GM23338 (cell line): Measurements from ENCODE around the gene CDIPT. TPM values are rescaled to one million over a fixed set of nuclear protein-coding genes. Genes with fewer than 3 reads are reported as not detected.

ENCODE experiments used
- CREB1 ChIP-seq: fragments of 250-450 bp; sonication (Bioruptor Pico); IDR thresholded peaks from 2 replicates; pipeline ENCODE4 v1.5.0; 2020; ENCODE audit warnings: low read depth, mild to moderate bottlenecking, moderate library complexity
- EZH2phosphoT487 ChIP-seq: fragments of 200-600 bp; sonication (generic); IDR thresholded peaks from one replicate; pipeline ENCODE4 v1.8.1; 2018; ENCODE audit warnings: antibody characterized with exemption; ENCODE audit not compliant: unreplicated experiment
- NANOG ChIP-seq: IDR thresholded peaks from 2 replicates; pipeline ENCODE4 v1.6.1; 2016; ENCODE audit warnings: antibody characterized with exemption, borderline replicate concordance
- STAT1 ChIP-seq: IDR thresholded peaks from one replicate; pipeline ENCODE4 v1.6.1; 2016; ENCODE audit warnings: antibody characterized with exemption; ENCODE audit not compliant: unreplicated experiment
- polyA plus RNA-seq: library from polyadenylated mRNA; unstranded; fragments of >200 nt; fragmentation: Nextera tagmentation; extraction: Ambion mirVana; gene quantifications from 2 replicates; pipeline ENCODE4 v1.2.1, GENCODE V29; 2016
- total RNA-seq: library from RNA; depleted of rRNA; stranded (reverse); fragments of >200 nt; shearing (Covaris generic); gene quantifications from 2 replicates; pipeline ENCODE4 v1.2.3, GENCODE V29; 2014
- TF ChIP-seq, protein P1 (sequence below): fragments of 250-450 bp; sonication (Bioruptor Pico); IDR thresholded peaks from 2 replicates; pipeline ENCODE4 v1.5.0; 2020; ENCODE audit warnings: mild to moderate bottlenecking, moderate library complexity
- TF ChIP-seq, protein P2 (sequence below): IDR thresholded peaks from 2 replicates; pipeline ENCODE4 v1.6.1; 2016; ENCODE audit warnings: antibody characterized with exemption
- TF ChIP-seq, protein P3 (sequence below): IDR thresholded peaks from one replicate; pipeline ENCODE4 v1.6.1; 2018; ENCODE audit warnings: antibody characterized with exemption; ENCODE audit not compliant: unreplicated experiment

Gene CDIPT
- total and polyA plus RNA-seq, 2 experiments from 2014 or later, result 36.2 to 78.1 TPM

DNA sequence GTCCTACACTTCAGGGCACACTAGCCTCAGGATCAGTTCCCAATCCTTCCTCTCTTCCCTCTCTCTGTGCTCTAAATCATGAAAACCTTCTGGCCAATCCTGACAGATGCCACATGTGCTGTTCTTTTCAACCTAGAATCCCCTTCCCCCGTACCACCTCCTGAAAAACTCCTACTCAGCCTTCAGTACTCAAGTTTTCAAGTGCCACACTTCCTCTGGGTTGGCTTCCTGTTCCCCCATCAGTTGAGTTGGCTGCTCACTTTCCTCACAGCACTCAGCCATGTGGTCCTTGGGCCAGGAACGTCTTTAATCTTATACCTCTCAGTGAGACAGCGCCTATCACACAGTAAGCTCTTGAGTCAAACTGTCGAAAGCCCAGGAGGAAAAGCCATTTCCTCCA, 40.6 kb upstream of the CDIPT start (continued):
- TF ChIP-seq, protein P1, sequence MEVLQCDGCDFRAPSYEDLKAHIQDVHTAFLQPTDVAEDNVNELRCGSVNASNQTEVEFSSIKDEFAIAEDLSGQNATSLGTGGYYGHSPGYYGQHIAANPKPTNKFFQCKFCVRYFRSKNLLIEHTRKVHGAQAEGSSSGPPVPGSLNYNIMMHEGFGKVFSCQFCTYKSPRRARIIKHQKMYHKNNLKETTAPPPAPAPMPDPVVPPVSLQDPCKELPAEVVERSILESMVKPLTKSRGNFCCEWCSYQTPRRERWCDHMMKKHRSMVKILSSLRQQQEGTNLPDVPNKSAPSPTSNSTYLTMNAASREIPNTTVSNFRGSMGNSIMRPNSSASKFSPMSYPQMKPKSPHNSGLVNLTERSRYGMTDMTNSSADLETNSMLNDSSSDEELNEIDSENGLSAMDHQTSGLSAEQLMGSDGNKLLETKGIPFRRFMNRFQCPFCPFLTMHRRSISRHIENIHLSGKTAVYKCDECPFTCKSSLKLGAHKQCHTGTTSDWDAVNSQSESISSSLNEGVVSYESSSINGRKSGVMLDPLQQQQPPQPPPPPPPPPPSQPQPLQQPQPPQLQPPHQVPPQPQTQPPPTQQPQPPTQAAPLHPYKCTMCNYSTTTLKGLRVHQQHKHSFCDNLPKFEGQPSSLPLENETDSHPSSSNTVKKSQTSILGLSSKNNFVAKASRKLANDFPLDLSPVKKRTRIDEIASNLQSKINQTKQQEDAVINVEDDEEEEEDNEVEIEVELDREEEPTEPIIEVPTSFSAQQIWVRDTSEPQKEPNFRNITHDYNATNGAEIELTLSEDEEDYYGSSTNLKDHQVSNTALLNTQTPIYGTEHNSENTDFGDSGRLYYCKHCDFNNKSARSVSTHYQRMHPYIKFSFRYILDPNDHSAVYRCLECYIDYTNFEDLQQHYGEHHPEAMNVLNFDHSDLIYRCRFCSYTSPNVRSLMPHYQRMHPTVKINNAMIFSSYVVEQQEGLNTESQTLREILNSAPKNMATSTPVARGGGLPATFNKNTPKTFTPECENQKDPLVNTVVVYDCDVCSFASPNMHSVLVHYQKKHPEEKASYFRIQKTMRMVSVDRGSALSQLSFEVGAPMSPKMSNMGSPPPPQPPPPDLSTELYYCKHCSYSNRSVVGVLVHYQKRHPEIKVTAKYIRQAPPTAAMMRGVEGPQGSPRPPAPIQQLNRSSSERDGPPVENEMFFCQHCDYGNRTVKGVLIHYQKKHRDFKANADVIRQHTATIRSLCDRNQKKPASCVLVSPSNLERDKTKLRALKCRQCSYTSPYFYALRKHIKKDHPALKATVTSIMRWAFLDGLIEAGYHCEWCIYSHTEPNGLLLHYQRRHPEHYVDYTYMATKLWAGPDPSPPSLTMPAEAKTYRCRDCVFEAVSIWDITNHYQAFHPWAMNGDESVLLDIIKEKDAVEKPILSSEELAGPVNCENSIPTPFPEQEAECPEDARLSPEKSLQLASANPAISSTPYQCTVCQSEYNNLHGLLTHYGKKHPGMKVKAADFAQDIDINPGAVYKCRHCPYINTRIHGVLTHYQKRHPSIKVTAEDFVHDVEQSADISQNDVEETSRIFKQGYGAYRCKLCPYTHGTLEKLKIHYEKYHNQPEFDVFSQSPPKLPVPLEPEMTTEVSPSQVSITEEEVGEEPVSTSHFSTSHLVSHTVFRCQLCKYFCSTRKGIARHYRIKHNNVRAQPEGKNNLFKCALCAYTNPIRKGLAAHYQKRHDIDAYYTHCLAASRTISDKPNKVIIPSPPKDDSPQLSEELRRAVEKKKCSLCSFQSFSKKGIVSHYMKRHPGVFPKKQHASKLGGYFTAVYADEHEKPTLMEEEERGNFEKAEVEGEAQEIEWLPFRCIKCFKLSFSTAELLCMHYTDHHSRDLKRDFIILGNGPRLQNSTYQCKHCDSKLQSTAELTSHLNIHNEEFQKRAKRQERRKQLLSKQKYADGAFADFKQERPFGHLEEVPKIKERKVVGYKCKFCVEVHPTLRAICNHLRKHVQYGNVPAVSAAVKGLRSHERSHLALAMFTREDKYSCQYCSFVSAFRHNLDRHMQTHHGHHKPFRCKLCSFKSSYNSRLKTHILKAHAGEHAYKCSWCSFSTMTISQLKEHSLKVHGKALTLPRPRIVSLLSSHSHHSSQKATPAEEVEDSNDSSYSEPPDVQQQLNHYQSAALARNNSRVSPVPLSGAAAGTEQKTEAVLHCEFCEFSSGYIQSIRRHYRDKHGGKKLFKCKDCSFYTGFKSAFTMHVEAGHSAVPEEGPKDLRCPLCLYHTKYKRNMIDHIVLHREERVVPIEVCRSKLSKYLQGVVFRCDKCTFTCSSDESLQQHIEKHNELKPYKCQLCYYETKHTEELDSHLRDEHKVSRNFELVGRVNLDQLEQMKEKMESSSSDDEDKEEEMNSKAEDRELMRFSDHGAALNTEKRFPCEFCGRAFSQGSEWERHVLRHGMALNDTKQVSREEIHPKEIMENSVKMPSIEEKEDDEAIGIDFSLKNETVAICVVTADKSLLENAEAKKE (CRISPR knock-in tag), result no peak
- TF ChIP-seq EZH2phosphoT487 (no peak), STAT1 (no peak), CREB1 (no peak), NANOG (no peak)
- TF ChIP-seq, protein P2, sequence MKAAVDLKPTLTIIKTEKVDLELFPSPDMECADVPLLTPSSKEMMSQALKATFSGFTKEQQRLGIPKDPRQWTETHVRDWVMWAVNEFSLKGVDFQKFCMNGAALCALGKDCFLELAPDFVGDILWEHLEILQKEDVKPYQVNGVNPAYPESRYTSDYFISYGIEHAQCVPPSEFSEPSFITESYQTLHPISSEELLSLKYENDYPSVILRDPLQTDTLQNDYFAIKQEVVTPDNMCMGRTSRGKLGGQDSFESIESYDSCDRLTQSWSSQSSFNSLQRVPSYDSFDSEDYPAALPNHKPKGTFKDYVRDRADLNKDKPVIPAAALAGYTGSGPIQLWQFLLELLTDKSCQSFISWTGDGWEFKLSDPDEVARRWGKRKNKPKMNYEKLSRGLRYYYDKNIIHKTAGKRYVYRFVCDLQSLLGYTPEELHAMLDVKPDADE, result no peak
- TF ChIP-seq, protein P3, sequence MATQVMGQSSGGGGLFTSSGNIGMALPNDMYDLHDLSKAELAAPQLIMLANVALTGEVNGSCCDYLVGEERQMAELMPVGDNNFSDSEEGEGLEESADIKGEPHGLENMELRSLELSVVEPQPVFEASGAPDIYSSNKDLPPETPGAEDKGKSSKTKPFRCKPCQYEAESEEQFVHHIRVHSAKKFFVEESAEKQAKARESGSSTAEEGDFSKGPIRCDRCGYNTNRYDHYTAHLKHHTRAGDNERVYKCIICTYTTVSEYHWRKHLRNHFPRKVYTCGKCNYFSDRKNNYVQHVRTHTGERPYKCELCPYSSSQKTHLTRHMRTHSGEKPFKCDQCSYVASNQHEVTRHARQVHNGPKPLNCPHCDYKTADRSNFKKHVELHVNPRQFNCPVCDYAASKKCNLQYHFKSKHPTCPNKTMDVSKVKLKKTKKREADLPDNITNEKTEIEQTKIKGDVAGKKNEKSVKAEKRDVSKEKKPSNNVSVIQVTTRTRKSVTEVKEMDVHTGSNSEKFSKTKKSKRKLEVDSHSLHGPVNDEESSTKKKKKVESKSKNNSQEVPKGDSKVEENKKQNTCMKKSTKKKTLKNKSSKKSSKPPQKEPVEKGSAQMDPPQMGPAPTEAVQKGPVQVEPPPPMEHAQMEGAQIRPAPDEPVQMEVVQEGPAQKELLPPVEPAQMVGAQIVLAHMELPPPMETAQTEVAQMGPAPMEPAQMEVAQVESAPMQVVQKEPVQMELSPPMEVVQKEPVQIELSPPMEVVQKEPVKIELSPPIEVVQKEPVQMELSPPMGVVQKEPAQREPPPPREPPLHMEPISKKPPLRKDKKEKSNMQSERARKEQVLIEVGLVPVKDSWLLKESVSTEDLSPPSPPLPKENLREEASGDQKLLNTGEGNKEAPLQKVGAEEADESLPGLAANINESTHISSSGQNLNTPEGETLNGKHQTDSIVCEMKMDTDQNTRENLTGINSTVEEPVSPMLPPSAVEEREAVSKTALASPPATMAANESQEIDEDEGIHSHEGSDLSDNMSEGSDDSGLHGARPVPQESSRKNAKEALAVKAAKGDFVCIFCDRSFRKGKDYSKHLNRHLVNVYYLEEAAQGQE, result no peak
